GM18520 (cell line): ENCODE measurements around the gene COL4A1.

ENCODE experiments used
- ATAC-seq: cut with Tn5 transposase; IDR thresholded peaks from one replicate; pipeline ENCODE4 v1.9.1; 2021; ENCODE audit not compliant: unreplicated experiment

Gene COL4A1

GRCh38 chr13:110294622-110295021 is 12.3 kb downstream of the COL4A1 start:
- no peak for ATAC-seq

- no peak for ATAC-seq
Observed at GRCh38 chr13:110294146-110294545, 12.8 kb downstream of the COL4A1 start.

GRCh38 chr13:110293649-110294048 is 13.3 kb downstream of the COL4A1 start:
- ATAC-seq: no peak

DNA sequence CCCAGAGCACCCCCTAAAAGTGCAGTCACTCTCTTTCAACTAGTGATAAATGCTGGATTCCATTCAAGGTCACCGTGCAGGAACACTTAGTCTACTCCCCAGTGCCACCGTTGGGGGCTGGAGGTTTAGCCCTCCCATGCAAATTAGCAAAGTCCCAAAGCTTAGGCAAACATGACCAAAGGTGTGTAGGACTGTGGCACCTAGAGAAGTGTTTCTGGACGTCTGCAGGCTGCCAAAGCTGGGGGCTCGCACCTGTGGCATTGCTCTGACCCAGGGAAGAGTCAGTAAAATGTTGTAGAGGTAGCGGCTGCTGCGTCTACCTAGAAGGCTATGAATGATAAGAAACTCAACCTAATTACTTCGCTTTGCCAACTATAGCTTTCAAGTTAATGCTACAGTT is 13.9 kb downstream of the COL4A1 start:
- ATAC-seq: no peak

DNA sequence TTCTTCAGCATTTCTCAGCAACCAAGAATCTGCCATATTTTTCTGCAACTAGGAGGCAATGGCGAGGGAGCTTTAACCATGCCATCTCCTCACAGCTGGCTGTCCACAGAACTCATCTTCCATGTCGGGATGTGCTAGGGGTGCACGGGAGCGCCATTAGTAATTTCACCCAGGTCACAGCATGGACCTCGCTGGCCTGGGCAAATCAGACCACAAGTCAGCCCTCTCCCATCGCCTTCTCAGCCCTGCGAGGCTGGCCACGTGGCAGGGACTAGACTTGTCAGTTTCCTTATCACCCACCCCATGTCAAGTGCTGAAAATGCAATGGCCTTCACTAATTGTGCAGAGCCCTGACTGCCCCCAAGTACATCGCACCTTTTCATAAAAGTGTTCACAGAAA is 15.7 kb downstream of the COL4A1 start:
- no peak for ATAC-seq

GRCh38 chr13:110290826-110291225 is 16.1 kb downstream of the COL4A1 start:
- ATAC-seq: no peak

DNA sequence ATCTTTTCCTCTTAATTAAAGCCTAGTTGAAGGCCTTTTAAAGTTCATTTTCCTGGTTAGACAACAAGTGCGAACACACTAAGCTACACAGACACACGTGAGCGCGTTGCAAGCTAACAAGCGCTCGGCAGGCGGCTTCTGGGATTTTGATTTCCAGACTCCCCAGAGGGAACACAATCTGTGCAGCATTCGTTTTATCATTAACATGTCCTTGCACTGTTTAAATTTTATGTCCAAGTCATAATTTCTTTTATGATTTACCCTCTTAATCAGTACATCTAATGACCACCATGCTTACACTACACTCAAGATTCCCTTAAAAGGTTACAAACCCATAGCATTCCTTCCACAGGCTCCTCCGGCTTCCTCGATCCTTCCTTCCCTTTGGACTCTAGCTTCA is 16.8 kb downstream of the COL4A1 start:
- no peak for ATAC-seq

- no peak for ATAC-seq
Observed at GRCh38 chr13:110289661-110290060, 17.3 kb downstream of the COL4A1 start.

- ATAC-seq: no peak
Observed at GRCh38 chr13:110289174-110289573, 17.8 kb downstream of the COL4A1 start.

DNA sequence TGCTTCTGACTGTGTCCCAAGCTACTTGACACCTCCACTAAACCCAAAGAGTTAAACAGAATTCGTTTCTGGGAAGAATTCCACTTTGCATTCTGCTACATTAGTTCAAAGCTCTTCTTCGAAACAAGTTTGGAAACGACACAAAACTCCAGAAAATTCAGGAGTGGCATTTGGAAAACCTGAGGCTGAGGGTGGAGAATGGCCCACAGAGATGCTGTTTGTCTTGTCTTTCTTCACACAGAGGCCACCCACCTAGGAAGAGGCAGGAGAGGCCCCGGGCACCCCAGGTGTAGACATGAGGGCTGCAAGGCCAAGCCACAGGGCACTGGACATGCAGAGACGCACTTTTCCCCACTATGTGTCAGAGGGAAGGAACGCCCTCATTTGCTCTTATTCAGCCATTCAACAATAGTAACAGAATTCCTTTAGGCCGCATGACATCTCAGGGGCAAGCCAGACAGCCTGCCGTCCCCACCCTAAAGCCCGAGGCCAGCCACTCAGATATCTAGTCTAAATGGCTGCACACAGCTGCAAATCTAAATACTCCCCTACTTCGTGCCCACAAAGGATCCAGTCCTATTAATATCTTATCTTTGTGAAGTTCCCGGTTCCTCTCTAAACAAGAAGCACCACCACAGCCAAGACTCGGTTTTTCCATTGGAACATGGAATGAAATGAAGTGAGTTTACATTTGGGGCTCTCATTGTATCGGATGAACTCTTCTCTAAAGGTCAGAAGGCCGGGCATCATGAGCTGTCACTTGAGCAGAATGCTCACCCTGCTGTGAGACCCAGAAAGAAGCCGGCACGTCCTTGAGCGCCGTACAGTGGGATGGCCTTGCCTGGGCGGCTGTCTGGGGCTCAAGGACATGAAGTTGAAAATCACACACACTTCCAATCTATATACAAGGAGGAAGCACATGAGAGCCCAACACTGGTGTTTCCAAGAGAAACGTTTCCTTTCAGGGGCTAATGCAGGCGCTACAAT is 19.8 kb downstream of the COL4A1 start:
- no peak for ATAC-seq

DNA sequence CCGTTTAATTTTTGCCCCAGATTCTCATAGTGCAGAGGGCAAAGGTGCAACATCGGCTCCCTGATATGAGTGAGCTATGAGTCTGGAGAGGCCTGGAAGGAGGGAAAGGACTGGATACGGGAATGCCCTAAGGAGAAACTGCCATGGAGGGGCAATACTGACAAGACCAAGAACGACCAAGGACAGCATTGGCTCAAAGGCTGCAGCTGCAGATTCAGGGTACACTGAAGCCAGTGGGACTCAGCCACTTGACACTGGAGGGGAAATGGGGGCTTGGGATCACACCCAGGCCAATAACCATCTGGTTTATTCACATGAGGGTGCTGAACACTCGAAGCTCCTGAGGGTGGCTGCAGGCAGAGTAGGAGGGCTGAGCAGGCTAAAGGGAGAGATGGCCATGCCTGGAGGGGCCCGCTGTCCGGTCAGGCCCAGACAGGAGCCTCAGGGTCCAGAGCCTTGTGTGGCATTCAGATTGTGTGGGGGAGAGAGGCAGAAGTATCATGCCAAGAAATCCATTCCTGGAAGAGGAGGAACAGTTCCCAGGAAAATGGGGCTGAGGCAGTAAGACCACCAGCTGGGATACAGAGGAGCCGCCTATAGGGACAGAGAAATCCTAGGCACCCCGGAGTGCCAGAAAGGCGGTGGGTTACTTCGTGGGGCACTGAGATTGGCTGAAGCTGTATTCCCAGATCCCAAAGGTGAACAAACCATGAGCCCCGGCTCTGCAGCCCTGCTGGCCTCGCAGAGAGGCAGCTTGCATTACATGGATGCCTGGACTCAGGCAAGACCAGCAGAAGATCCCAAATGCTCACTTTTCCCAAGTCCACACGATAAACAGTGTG is 20.7 kb downstream of the COL4A1 start:
- no peak for ATAC-seq

DNA sequence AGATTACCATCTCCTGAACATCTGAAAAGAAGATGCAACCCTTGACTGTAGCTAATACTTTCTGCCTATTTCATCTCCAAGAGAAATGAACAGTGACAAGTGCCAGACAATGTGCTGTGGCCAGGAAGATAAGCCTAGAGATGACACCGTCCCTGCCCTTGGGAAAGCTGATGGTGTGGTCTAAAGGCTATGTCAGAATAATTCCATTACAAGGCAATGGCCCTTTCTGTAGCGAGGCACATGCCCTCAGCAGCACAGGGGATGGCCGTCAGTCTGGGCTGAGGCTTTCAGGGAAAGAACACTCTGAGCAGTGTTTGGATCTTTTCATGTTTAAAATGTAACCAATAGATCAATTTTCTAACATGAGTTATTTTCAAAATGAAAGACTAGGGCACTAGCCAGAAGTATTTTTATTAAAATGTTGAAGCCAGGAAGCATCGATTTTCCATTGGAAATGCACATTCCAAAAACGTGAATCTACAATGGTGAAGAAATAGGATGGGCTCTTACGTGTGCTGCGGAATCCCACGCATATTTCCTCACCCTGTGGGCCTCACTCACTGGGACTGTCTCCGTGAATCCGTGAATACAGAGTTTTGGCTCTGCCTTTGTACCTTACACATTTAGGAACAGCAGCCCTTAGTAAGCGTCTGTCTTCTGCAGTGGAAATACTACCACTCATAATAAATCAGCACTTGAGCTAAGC is 22.0 kb downstream of the COL4A1 start:
- no peak for ATAC-seq

- ATAC-seq: no peak
Observed at GRCh38 chr13:110283736-110284517, 23.0 kb downstream of the COL4A1 start.

GRCh38 chr13:110282316-110282841 is 24.6 kb downstream of the COL4A1 start:
- ATAC-seq: no peak

DNA sequence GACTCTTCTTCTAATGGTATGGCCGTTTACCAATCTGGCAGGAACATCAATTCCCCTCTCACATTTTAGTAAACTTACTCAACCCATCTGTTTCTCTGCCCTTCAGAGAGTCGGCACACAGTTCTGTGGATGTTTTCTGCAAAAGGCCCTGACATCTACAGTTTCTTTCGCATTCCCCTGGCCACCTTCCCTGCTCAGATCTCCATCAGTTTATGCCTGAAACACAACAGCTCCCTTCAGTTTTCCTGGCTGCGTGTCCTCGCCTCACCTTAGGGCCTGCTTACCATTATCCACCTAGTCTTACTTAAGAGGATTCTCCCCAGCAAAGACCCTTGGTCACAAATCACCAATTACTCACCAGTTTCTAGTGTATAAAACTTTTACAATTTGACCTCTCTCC is 25.2 kb downstream of the COL4A1 start:
- ATAC-seq: no peak

DNA sequence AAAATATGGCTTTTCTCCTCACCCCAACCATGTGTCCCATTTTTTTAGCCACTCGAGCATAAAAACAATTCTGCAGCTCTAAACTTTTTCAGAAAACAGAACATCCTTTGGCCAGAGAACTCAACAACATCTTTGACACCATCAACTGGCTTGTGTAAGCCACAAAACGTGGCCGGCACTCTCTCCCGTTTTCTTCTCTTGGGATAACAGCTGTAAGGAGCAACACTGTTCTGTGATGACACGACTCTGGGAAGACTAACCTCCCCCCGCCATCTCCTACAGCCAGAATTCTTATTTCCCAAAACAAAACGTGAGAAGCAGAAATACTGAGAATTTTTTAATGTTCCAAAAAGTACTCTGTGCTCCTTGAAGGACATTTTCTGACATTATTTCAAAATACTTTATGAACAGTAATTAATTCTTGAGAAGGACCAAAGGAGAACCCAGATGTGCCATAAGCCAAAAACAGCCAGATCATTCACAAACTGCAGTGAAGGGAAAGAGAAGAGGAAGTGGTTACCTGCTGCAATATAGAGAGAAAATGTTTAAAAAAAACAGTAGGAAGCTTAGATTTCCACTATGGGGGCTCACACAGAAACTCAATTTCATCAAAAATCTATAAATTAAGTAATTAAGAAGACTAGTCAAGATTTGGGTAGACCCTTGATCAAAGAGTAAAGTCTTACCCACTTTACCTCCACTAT is 25.8 kb downstream of the COL4A1 start:
- ATAC-seq: no peak

DNA sequence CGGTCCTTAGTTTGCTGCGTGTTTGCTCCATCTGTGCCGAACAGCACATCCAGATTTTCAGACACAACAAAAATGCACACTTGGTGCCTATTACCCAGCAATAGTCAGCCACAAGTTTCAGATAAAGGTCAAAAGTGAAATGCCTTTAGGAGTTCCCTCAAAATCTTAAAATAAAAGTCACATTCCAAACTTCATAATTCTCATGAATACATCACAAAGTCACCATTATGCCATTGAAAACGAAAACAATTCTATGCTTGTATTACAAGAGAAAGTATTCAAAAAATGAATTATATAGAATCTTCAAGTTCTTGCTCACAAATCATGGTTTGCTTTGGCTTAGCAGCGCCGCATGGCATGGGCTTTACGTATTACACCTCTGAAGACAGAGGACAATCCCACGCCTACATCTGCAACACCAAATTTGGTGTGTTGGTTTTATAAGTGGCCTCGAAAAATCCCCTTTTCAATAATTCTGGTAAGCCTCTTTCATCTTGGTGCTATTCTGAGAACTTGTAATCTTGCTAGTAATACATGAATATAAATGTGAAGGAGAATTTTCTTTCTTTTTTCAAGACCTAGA is 26.6 kb downstream of the COL4A1 start:
- no peak for ATAC-seq

DNA sequence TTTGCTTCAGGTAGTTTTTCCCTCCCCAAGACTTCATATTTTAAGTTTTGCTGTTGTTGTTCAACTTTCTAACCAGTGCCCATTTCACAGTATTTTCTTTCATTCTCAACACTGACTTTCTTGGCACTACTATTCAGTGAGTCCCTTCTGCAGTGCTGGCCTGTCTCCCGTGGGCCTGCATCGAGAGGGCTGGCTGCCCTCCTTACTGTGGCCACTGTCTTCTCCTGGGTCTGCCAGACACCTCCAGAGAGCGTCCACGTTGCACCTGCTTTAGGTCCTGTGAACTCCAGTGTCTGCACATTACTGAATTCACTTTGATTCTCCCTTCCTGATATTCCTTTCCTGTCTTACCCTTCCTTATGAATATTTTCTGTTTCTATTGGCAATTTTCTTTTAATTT is 27.3 kb downstream of the COL4A1 start:
- no peak for ATAC-seq

DNA sequence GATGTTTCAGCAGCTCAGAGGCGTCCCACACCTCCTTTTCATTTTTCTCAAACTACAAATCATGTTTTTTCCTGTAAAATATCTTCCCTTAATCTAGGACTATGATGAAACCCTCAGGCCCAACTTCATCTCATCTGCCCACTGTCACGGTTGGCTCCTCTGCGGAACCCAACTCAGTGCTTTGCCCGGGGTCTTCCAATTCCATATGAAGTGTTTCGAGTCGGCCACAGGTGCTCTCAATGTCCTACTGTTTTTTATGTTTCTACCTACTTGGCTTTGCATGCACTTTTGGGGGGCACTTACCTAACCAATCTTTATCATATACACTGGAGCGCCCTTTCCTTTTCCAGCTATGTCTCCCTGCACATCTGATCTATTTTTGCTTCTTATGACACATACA is 28.1 kb downstream of the COL4A1 start:
- ATAC-seq: no peak
